Karpas-422 (cell line): Measurements from ENCODE around the gene KIAA0825. TPM values are rescaled to one million over a fixed set of nuclear protein-coding genes. Genes with fewer than 3 reads are reported as not detected.

ENCODE experiments used
- DNase-seq: peaks from one replicate; pipeline ENCODE4 v3.0.0-alpha.2; 2015
- H2AFZ ChIP-seq: fragments of 200-600 bp; sonication (generic); 2 replicates; pipeline ENCODE4 v1.6.1; 2014; ENCODE audit warnings: antibody characterized with exemption, low read length, mixed read lengths
- H3K27ac ChIP-seq: fragments of 200-600 bp; sonication (generic); 2 replicates; pipeline ENCODE4 v1.5.1; 2014; ENCODE audit warnings: mild to moderate bottlenecking, low read length, moderate library complexity
- H3K27me3 ChIP-seq: fragments of 200-600 bp; sonication (generic); 2 replicates; pipeline ENCODE4 v1.6.1; 2014; ENCODE audit warnings: low read length, mixed read lengths
- H3K36me3 ChIP-seq: fragments of 200-600 bp; sonication (generic); 2 replicates; pipeline ENCODE4 v1.6.1; 2014; ENCODE audit warnings: low read length, mixed read lengths; ENCODE audit not compliant: insufficient read depth
- H3K4me1 ChIP-seq: fragments of 200-600 bp; sonication (generic); 2 replicates; pipeline ENCODE4 v1.6.1; 2014; ENCODE audit warnings: mild to moderate bottlenecking, low read length, mixed read lengths
- H3K4me2 ChIP-seq: fragments of 200-600 bp; sonication (generic); 2 replicates; pipeline ENCODE4 v1.6.1; 2014; ENCODE audit warnings: low read length, low read depth, mild to moderate bottlenecking; ENCODE audit not compliant: poor library complexity, severe bottlenecking
- H3K4me3 ChIP-seq: fragments of 200-600 bp; sonication (generic); 2 replicates; pipeline ENCODE4 v1.5.1; 2014; ENCODE audit warnings: mild to moderate bottlenecking, antibody characterized with exemption, low read length, mixed read lengths
- H3K79me2 ChIP-seq: fragments of 200-600 bp; sonication (generic); 2 replicates; pipeline ENCODE4 v1.6.1; 2014; ENCODE audit warnings: mild to moderate bottlenecking, low read length, mixed read lengths
- H3K9ac ChIP-seq: fragments of 200-600 bp; sonication (generic); 2 replicates; pipeline ENCODE4 v1.6.0; 2014; ENCODE audit warnings: low read length
- H3K9me2 ChIP-seq: fragments of 200-600 bp; sonication (generic), shearing (Covaris generic); replicated peaks from 2 replicates; pipeline ENCODE4 v1.6.0; 2014; ENCODE audit warnings: mild to moderate bottlenecking, low read length, moderate library complexity; ENCODE audit not compliant: insufficient read depth
- H3K9me3 ChIP-seq: fragments of 300-700, 200-600 bp; sonication (generic); 2 replicates; pipeline ENCODE4 v1.6.1; 2014; ENCODE audit warnings: low read length, mixed read lengths
- H4K20me1 ChIP-seq: fragments of 200-600 bp; sonication (generic); 2 replicates; pipeline ENCODE4 v1.6.1; 2014; ENCODE audit warnings: mild to moderate bottlenecking, antibody characterized with exemption, low read length, low read depth; ENCODE audit not compliant: insufficient read depth
- total RNA-seq: library from RNA; depleted of rRNA; stranded (reverse); fragments of >200 nt; shearing (Covaris generic); gene quantifications from 2 replicates; pipeline ENCODE4 v1.2.3, GENCODE V29; 2014; ENCODE audit warnings: low replicate concordance

KIAA0825 gene
- total RNA-seq, 1 experiment from 2014 or later = 2.0 TPM

- Histone ChIP-seq H3K27ac (no peak overlapping the region), H3K79me2 (no peaks in the 10 kb centered on the region), H3K4me3 (no peak overlapping the region), H2AFZ (no peak overlapping the region), H3K27me3 (no peaks in the 10 kb centered on the region), H3K36me3 (no peaks in the 10 kb centered on the region), H3K9me3 (peaks cover 4% of the 10 kb centered on the region; the same call in 1 of the 2 replicates), H3K9ac (no peak overlapping the region), H4K20me1 (no peaks in the 10 kb centered on the region), H3K4me1 (peaks cover 7% of the 10 kb centered on the region), H3K4me2 (no peak overlapping the region), H3K9me2 (no peaks in the 10 kb centered on the region)
- no peak for DNase-seq
Measured at GRCh38 chr5:94540856-94541494, 77.4 kb downstream of the KIAA0825 start.

- H3K36me3 ChIP-seq = no peaks in the 10 kb centered on the region
Measured at GRCh38 chr5:94538260-94538659, 80.1 kb downstream of the KIAA0825 start.

GRCh38 chr5:94526706-94527105 lies 91.7 kb downstream of the KIAA0825 start:
- Histone ChIP-seq H3K4me3 (no peak overlapping the region), H3K27ac (no peak overlapping the region), H2AFZ (no peak overlapping the region), H3K27me3 (no peaks in the 10 kb centered on the region), H3K4me1 (no peaks in the 10 kb centered on the region), H3K79me2 (no peaks in the 10 kb centered on the region), H4K20me1 (no peaks in the 10 kb centered on the region), H3K9me3 (no peaks in the 10 kb centered on the region), H3K36me3 (no peaks in the 10 kb centered on the region), H3K9me2 (no peaks in the 10 kb centered on the region), H3K4me2 (no peak overlapping the region), H3K9ac (no peak overlapping the region)
- DNase-seq = no peak

More at GRCh38 chr5:94538260-94538659, 80.1 kb downstream of the KIAA0825 start:
- H4K20me1 ChIP-seq = no peaks in the 10 kb centered on the region
- no peak overlapping the region for H3K4me2 ChIP-seq
- H2AFZ ChIP-seq = no peak overlapping the region
- H3K9ac ChIP-seq = no peak overlapping the region
- H3K9me2 ChIP-seq = no peaks in the 10 kb centered on the region
- H3K4me3 ChIP-seq = no peak overlapping the region
- H3K79me2 ChIP-seq = no peaks in the 10 kb centered on the region
- H3K27me3 ChIP-seq = no peaks in the 10 kb centered on the region
- H3K9me3 ChIP-seq = peaks cover 4% of the 10 kb centered on the region; the same call in 1 of the 2 replicates
- H3K27ac ChIP-seq = no peak overlapping the region
- DNase-seq = no peak
- no peaks in the 10 kb centered on the region for H3K4me1 ChIP-seq

GRCh38 chr5:94524841-94525697 lies 93.3 kb downstream of the KIAA0825 start:
- no peaks in the 10 kb centered on the region for H3K79me2 ChIP-seq
- DNase-seq = peak; percentile 75

GRCh38 chr5:94523018-94523417 lies 95.4 kb downstream of the KIAA0825 start:
- Histone ChIP-seq H3K9ac (no peak overlapping the region), H3K4me2 (no peak overlapping the region), H3K36me3 (no peaks in the 10 kb centered on the region), H3K4me1 (no peaks in the 10 kb centered on the region), H3K27me3 (no peaks in the 10 kb centered on the region), H3K79me2 (no peaks in the 10 kb centered on the region), H3K9me3 (no peaks in the 10 kb centered on the region), H3K4me3 (no peak overlapping the region), H4K20me1 (no peaks in the 10 kb centered on the region), H3K27ac (no peak overlapping the region), H3K9me2 (no peaks in the 10 kb centered on the region), H2AFZ (no peak overlapping the region)
- no peak for DNase-seq

More at GRCh38 chr5:94524841-94525697, 93.3 kb downstream of the KIAA0825 start:
- no peaks in the 10 kb centered on the region for H3K4me1 ChIP-seq
- no peaks in the 10 kb centered on the region for H3K9me3 ChIP-seq
- H3K9me2 ChIP-seq = no peaks in the 10 kb centered on the region
- H2AFZ ChIP-seq = no peak overlapping the region
- no peak overlapping the region for H3K4me3 ChIP-seq
- no peaks in the 10 kb centered on the region for H4K20me1 ChIP-seq
- no peak overlapping the region for H3K27ac ChIP-seq
- no peaks in the 10 kb centered on the region for H3K36me3 ChIP-seq
- no peak overlapping the region for H3K9ac ChIP-seq
- no peak overlapping the region for H3K4me2 ChIP-seq
- no peaks in the 10 kb centered on the region for H3K27me3 ChIP-seq

- DNase-seq = no peak
- no peak overlapping the region for H3K27ac ChIP-seq
- no peaks in the 10 kb centered on the region for H3K27me3 ChIP-seq
- no peaks in the 10 kb centered on the region for H3K79me2 ChIP-seq
- no peak overlapping the region for H3K4me3 ChIP-seq
- H2AFZ ChIP-seq = no peak overlapping the region
- H3K36me3 ChIP-seq = no peaks in the 10 kb centered on the region
- H3K4me2 ChIP-seq = no peak overlapping the region
- H3K9me3 ChIP-seq = no peaks in the 10 kb centered on the region
- H3K4me1 ChIP-seq = no peaks in the 10 kb centered on the region
- no peaks in the 10 kb centered on the region for H4K20me1 ChIP-seq
- H3K9me2 ChIP-seq = no peaks in the 10 kb centered on the region
- no peak overlapping the region for H3K9ac ChIP-seq
Measured at GRCh38 chr5:94522117-94522516, 96.3 kb downstream of the KIAA0825 start.

- Histone ChIP-seq H3K36me3 (no peaks in the 10 kb centered on the region), H3K9ac (no peak overlapping the region), H3K4me2 (no peak overlapping the region), H3K4me1 (no peaks in the 10 kb centered on the region), H3K9me2 (no peaks in the 10 kb centered on the region), H2AFZ (no peak overlapping the region), H3K4me3 (no peak overlapping the region), H3K27me3 (no peaks in the 10 kb centered on the region), H3K9me3 (no peaks in the 10 kb centered on the region), H4K20me1 (no peaks in the 10 kb centered on the region), H3K79me2 (no peaks in the 10 kb centered on the region), H3K27ac (no peak overlapping the region)
- no peak for DNase-seq
Measured at GRCh38 chr5:94517490-94518488, 100.6 kb downstream of the KIAA0825 start.
